Mesothelial cell of epicardium (in vitro differentiated cells): Measurements from ENCODE around the gene ATP8A1. TPM values are rescaled to one million over a fixed set of nuclear protein-coding genes. Genes with fewer than 3 reads are reported as not detected.

Source experiments
- DNase-seq, 2 experiments: peaks; one replicate each; pipeline ENCODE4 v3.0.0; 2021; ENCODE audit warnings: low spot score in 2 of 2; ENCODE audit not compliant: unreplicated experiment in 2 of 2
- H3K27ac Mint-ChIP-seq: 2 replicates; pipeline ENCODE4 v1.8.0; 2021; ENCODE audit warnings: mixed read lengths
- H3K27me3 Mint-ChIP-seq: 2 replicates; pipeline ENCODE4 v1.8.0; 2021; ENCODE audit warnings: low read depth, mixed read lengths
- H3K36me3 Mint-ChIP-seq: 2 replicates; pipeline ENCODE4 v1.8.0; 2021; ENCODE audit warnings: mixed read lengths
- H3K4me1 Mint-ChIP-seq: 2 replicates; pipeline ENCODE4 v1.8.0; 2021; ENCODE audit warnings: mixed read lengths
- H3K4me3 Mint-ChIP-seq: 2 replicates; pipeline ENCODE4 v1.8.0; 2021; ENCODE audit warnings: mild to moderate bottlenecking, moderate library complexity, mixed read lengths
- H3K9me3 Mint-ChIP-seq: 2 replicates; pipeline ENCODE4 v1.8.0; 2021; ENCODE audit warnings: mixed read lengths
- total RNA-seq: library from RNA; stranded (reverse); gene quantifications from 3 replicates; pipeline ENCODE4 v1.2.1, GENCODE V29; 2021
- TF ChIP-seq, protein P1 (sequence below): fragments of 200-600 bp; sonication (generic); IDR thresholded peaks from one replicate; pipeline ENCODE4 v1.5.0; 2021; ENCODE audit warnings: antibody characterized with exemption; ENCODE audit not compliant: unreplicated experiment

The ATP8A1 gene
- total RNA-seq, 1 donor from 2014 or later: 15.7 TPM

DNA sequence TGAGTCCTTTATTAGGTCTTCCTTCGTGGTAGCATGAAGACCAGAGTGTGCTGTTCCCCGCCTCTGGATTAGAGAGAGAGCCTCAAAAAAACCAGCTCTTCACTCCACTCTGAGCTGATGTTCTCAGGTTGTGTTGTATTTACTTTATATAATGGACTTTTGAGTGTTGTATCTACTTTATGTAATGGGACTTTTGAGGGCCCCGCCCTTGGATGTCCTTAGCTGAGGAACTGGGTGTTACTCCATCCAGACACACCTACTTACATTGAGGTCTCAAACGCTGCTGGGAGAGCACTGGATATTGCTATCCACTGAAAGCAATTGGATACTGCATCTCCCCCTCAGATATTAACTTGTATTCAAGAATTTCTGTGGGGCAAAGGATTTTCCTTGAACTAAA, 28.2 kb downstream of the ATP8A1 start:
- Mint-ChIP-seq H3K27ac (no peak overlapping the region), H3K4me3 (no peak overlapping the region), H3K27me3 (peaks cover 7% of the 10 kb centered on the region), H3K4me1 (no peaks in the 10 kb centered on the region), H3K9me3 (no peaks in the 10 kb centered on the region), H3K36me3 (no peaks in the 10 kb centered on the region)
- no peak for DNase-seq
- TF ChIP-seq, protein P1, sequence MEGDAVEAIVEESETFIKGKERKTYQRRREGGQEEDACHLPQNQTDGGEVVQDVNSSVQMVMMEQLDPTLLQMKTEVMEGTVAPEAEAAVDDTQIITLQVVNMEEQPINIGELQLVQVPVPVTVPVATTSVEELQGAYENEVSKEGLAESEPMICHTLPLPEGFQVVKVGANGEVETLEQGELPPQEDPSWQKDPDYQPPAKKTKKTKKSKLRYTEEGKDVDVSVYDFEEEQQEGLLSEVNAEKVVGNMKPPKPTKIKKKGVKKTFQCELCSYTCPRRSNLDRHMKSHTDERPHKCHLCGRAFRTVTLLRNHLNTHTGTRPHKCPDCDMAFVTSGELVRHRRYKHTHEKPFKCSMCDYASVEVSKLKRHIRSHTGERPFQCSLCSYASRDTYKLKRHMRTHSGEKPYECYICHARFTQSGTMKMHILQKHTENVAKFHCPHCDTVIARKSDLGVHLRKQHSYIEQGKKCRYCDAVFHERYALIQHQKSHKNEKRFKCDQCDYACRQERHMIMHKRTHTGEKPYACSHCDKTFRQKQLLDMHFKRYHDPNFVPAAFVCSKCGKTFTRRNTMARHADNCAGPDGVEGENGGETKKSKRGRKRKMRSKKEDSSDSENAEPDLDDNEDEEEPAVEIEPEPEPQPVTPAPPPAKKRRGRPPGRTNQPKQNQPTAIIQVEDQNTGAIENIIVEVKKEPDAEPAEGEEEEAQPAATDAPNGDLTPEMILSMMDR: no peak

DNA sequence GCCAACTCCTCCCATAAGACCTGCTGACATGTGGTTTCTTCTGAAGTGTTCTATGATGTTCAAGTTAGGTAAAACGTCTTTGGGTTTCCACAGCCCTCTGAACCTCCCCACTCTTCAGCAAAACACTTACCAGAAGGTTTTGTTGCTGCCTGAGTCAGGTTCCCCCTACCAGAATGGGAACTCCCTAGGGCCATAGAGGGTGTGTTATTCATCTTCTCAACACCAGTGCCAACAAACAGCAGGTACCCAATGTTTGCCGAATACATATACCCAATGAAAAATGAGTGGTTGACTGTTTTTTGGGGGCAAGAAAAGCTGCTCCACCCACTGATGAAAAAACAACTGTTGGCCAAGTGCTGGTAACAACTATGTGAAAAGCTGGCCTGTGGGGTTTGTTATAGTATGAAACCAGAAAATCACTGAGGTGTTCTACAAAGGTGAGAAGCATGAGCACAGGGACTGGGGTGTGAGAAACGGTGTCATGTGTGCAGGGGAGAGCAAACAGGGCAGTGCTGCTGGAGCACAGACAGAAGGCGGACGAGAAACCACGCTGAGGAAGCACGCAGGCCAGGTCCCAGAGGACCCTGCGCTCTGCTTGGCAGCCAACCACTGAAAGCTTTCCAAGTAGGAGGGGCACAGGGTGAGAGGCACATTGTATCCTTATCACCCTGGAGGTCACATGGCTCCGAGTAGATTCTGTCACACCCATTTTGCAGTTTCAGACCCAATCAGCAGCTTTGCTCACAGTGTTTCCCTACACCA, 28.8 kb downstream of the ATP8A1 start:
- Mint-ChIP-seq H3K36me3 (no peaks in the 10 kb centered on the region), H3K27me3 (peaks cover 5% of the 10 kb centered on the region), H3K4me1 (no peaks in the 10 kb centered on the region), H3K4me3 (no peak overlapping the region), H3K27ac (no peak overlapping the region), H3K9me3 (no peaks in the 10 kb centered on the region)
- no peak for DNase-seq
- TF ChIP-seq, protein P1: no peak

DNA sequence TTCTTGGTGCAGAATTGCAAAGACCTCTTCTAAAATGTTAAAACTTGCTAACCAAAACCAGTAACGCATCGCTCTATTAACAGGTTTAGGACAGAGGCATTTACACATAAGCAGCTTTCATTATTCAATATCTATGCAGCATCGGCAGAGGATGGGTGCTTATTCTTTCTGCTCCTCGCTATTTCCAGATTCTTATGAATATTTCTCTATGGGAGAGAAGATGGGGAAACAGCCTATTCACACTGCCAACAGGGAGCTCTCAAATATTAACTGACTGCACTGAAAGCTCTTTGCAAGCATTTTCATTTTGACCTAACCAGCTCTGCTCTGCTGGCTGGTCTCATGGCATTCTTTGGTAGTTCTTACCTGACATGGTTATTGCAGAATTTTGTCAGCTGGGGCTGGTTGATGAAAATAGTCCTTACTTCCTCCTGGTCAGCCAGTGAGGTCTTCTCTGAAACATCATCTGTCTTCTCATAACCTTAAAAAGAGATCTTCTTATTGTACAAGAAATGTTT, 30.2 kb downstream of the ATP8A1 start:
- no peaks in the 10 kb centered on the region for H3K36me3 Mint-ChIP-seq
- TF ChIP-seq, protein P1: no peak
- no peaks in the 10 kb centered on the region for H3K9me3 Mint-ChIP-seq
- H3K4me1 Mint-ChIP-seq: no peaks in the 10 kb centered on the region
- H3K27me3 Mint-ChIP-seq: peaks cover 5% of the 10 kb centered on the region
- H3K4me3 Mint-ChIP-seq: no peak overlapping the region
- H3K27ac Mint-ChIP-seq: no peak overlapping the region
- no peak for DNase-seq

DNA sequence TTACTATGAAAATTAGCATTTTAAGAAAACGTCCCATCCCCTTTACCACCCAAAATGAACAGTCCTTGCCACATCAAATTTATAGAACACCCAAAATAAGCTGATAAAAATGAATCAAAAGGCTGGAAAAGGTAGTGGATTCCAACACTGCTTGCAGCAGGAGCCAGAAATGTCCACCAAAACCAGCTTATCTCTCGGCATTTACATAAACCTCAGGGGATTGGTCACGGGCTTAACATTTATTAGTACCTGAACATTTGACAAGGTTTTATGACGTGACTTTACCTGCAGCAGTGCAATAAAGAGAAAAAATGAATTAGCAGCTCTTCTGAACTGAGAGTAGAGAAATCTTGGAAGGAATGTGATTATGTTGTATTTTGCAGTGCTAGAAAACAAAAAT, 31.6 kb downstream of the ATP8A1 start:
- Mint-ChIP-seq H3K4me3 (no peak overlapping the region), H3K4me1 (no peaks in the 10 kb centered on the region), H3K9me3 (no peaks in the 10 kb centered on the region), H3K36me3 (no peaks in the 10 kb centered on the region), H3K27me3 (peaks cover 5% of the 10 kb centered on the region), H3K27ac (no peak overlapping the region)
- TF ChIP-seq, protein P1: no peak
- no peak for DNase-seq

DNA sequence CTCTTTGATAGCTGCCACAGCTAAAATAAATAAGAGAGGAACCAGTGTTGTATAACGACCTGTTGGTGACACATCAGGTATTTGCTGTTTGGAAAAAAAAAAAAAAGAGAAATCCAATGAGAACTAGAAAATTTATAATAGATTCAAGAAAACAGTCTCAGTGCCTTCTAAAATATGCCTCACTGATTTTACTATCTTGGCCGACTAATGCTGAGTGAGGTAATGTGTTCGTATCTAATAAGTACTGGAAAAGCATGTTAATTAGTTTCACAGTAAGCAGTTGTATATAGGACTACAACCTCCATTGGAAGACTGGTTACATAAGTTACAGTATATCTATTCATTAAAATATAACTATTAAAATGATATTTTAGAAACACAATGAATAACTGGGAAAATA, 32.4 kb downstream of the ATP8A1 start:
- Mint-ChIP-seq H3K27me3 (peaks cover 5% of the 10 kb centered on the region), H3K36me3 (no peaks in the 10 kb centered on the region), H3K9me3 (no peaks in the 10 kb centered on the region), H3K27ac (no peak overlapping the region), H3K4me3 (no peak overlapping the region), H3K4me1 (no peaks in the 10 kb centered on the region)
- DNase-seq: no peak
- TF ChIP-seq, protein P1: no peak
